Stimulated activated naive CD4-positive, alpha-beta T cell (primary cell): ENCODE data around the gene NUFIP1.
A peak's percentile ranks its signal among the peaks of the same experiment; 100 is the strongest.
"Not testable (repeated sequence)": the region's sequence is repeated elsewhere in the genome, so short reads cannot be mapped to it uniquely, and the experiment has no call there.

Source experiments
- DNase-seq, 6 experiments: peaks; one replicate each; lab custom pipeline; 2025; lab: John Stamatoyannopoulos, UW

Gene NUFIP1

DNA sequence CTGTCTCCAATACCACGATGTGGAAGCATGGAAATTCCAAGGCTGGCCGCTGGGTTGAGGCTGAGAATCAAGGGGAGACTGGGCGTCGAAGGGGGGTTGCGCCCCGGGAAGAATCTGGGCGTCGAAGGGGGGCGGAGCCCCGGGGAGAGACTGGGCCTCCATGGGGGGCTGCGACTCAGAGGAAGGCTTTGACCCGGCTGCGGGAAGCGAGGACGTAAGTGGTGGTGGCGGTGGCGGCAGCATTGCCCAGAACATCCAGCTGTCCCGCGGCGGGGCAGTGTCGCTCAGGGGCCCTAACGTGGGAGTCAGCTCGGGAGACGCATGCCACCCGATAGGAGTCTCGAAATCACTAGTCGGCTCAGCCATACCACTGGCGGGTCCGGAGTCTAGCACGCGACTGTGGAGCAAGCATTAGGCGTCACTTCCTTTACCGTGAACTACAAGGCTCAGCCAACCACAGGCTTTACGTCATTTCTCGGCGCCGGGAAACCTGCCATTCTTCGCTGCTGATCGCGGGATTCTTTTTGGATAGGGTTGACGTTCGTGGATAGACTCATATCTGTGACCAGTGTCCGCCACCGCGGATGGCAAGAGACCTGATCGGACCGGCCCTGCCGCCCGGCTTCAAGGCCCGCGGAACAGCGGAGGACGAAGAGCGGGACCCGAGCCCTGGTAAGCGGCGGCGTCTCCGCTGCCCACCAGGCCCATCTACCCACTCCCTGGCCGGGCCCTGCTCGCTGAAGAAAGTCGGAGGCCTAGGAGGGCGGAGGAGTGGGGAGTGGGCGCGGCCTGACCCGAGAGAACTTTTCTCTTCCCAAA is at the start of gene NUFIP1, which contains the start of gene GPALPP1:
Gene NUFIP1, minus strand, starts transcription at position 401 of the 819 bp plus-strand sequence. Its CDS starts 35 bp downstream, at position 366.
Gene GPALPP1, plus strand, starts transcription at position 468 of the 819 bp plus-strand sequence. Its CDS starts 117 bp downstream, at position 585.
- peak; percentile 80 to 92 (median 87) for DNase-seq

DNA sequence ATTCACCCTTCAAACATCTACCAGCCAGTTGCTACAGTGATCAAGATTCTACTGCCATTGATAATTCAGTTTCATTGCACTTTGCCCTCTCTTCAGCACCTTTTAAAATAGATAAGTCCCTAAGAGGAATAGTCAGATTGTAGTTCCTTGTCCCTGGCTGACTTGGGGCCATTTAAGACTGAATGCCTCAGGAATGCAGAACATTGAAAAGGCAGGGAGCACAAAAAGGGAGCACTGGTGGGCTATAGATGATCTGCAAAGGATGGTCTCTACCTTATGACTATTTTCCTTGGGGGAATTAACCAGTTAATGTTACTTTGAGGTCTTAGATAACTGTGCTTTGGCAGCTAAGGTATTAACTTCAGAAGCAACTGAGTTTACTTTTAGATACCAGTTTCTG is 46.9 kb upstream of the NUFIP1 start:
- DNase-seq, result no peak

DNA sequence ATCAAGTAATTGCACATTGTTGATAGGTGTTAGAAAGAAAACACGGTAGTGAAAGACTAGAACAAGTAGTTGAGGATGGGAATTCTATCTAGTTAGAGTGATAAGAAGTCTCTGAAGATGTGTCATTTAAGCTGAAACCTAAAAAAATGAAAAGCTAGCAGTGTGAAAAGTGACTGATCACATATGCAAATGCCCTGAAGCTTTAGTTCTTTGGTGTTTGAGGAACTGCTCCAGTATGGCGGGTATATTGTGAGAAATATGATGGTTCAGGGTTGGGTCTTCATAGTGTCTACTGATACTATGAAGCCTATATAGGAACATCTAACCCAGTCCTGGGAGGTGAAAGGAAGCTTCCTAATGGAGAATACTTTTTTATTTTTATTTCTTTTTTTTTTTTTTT is 45.1 kb upstream of the NUFIP1 start:
- no peak for DNase-seq

GRCh38 chr13:45024847-45025246 is 35.6 kb upstream of the NUFIP1 start:
- DNase-seq, result no peak

DNA sequence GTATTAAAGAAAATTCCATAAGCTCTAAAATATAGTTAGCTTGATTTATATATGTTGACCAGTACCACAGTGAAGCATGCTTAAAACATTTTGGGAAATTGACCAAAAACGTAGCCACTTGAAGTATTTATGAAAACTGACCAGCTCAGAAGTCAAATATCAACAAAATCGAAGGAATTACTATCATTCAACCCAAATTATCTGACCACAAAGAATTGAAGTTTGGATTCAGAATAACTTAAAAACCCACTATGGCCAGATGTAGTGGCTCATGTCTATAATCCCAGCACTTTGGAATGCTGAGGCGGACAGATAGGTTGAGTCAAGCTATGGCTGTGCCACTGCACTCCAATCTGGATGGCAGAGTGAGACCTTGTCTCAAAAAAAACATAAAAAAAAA is 32.0 kb upstream of the NUFIP1 start:
- DNase-seq, result no peak

- DNase-seq, result not testable (repeated sequence)
Measured at GRCh38 chr13:45019981-45020380, 30.7 kb upstream of the NUFIP1 start.

DNA sequence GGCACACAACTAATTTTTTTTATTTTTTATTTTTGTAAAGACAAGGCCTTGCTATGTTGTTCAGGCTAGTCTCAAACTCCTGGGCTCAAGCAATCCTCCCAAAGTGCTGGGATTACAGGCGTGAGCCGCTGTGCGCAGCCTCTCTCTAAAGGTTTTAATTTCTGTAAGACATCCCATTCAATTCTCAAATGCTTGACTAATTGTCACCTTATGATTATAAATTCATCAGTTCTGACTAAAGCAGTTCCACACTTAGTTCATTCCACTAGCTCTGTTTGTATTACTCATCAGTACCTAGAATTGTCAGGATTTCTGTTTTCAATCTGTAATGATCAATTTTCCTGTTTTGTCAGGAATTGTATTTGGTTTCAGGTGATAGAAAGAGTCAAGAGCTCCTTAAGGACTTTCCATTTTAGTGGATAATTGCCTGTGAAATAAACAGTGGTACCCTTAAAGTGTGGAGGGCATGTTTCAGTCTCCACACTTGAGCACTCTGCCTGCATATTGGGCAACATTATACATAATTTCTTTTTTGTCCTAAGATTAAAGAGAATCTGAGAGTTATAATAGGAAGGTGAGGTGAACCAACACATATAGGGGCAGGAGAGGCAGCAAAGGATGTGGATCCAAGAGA is 27.6 kb upstream of the NUFIP1 start:
- DNase-seq, result no peak

DNA sequence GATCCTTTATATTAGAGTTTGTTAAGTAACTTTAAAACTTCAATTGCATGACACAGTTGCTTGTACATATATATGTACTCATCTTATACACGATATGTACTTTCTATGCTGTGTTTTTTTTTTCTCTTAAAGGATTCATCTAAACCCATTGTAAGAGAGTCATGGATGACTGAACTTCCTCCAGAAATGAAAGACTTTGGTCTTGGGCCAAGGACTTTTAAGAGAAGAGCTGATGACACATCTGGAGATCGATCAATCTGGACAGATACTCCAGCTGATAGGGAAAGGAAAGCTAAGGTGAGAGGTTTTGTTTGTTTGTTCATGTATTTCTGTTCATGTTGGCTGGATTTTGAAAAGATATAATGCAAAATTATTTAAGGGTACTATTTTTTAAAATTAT is 26.0 kb upstream of the NUFIP1 start:
- no peak for DNase-seq

DNA sequence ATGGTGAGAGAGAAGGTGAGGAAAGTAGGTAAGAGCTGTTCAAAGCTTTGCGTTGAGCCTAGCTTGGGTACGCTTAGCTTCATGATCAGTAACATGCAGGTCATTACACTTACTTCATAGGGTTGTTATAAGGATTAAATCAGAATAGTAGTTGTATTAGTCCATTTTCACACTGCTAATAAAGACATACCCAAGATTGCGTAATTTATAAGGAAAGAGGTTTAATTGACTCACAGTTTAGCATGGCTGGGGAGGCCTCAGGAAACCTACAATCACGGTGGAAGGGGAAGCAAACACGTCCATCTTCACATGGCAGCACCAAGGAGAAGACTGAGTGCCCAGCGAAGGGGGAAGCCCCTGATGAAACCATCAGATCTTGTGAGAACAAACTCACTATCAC is 21.9 kb upstream of the NUFIP1 start:
- DNase-seq, result no peak

DNA sequence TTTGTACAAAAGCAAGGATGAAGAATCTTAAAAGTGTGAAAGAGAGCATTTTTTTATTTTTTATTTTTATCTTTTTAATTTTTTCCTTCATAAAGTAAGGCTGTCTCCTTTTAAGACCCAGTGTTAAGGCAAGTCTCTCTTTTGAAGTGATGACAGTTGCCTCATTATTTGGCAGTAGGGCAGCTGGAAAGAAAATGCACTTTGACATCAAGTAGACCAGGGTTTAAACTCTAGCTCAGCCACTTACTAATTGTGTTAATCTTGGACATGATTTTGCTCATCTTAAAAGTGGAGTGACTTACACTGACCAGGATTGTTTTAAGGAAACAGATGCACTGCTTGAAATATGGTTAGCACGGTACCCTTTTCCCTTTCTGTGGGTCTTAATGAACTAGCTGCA is 18.6 kb upstream of the NUFIP1 start:
- DNase-seq, result no peak

GRCh38 chr13:45007225-45007624 is 18.0 kb upstream of the NUFIP1 start:
- no peak for DNase-seq

DNA sequence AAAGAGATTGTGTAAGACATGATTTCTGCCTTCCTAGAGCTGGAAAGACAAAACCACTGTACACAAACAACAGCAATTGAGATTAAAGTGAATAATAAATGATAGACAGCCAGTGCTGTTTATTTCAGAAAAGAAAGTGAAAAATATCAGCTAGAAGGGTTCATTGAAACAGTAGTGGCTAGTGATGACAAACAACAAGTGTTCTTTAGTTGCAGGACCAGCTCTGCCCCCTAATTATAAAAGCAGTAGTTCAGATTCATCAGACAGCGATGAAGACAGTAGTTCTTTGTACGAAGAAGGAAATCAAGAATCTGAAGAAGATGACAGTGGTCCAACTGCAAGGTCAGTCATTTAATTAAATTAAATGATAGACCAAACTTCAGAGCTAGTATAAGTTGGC is 14.8 kb upstream of the NUFIP1 start:
- no peak for DNase-seq

DNA sequence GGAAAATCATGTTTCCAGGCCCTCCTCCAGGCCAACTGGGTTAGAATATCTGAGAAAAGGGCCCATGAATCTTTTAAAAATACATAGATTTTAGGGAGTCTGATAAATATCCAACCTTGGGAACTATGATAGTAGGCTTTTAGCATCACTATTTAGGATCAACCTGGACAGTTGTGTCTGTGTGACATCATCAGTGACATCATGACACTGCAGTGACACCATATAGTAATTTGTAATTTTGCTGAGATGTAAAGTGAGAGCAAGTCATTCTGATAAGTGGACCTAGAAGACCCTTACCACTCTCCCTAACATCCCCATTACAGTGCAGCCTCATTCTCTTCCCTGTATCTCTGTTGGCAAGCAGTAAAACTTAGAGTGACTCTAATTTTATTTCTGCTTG is 14.1 kb upstream of the NUFIP1 start:
- no peak for DNase-seq

GRCh38 chr13:44989941-44990340 is 670 bp upstream of the NUFIP1 start:
- DNase-seq, result peak in 2 of 6 experiments; percentile 7 to 31

GRCh38 chr13:44978328-44978727 is 10.9 kb downstream of the NUFIP1 start:
- DNase-seq, result no peak

DNA sequence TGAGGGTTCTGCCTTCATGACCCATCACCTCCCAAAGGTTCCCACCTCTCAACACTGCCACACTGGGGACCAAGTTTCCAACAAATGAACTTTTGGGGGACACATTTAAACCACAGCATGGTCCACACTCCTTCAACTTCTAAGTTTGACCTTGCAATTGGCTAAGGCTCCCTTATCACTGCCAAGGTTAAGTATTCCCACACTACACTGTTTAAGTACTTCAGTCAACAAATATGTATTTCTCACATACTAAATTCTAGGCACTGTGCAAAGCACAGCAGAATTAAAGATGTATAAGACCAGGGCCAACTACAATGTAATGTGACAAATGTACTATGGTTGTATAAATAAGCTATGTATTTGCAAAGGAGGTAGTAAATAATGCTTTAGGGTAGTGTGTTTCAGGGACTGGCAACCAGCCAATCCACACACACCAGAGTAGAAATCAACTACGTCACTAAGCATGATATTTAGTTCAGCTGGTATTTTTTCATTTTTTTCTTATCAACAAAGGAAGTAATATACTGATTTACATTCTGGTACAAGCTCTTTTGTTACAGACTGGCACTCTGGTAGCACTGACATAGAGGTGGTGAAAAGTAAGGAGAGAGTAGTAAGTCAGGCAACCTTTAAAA is 12.2 kb downstream of the NUFIP1 start:
- DNase-seq, result no peak

DNA sequence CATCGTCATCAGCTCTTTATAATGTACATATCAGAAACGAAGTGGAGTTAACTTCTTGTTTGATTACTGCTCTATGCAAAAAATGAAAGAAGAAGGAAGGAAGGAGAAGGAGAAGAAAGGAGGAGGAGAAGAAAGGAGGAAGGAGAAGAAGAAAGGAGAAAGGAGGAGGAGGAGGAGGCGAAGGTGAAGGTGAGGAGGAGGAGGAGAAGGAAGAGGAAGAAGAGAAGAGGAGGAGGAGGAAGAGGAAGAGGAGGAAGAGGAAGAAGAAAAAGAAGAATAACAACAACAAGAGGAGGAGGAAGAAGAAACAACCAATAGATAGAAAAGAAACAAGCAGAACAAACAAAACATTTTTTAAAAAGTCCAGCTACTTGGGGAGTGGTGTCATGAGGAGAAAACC is 13.1 kb downstream of the NUFIP1 start:
- no peak for DNase-seq

GRCh38 chr13:44974056-44974793 is 15.0 kb downstream of the NUFIP1 start:
- DNase-seq, result no peak

- peak in 1 of 6 experiments; percentile 19 for DNase-seq
Measured at GRCh38 chr13:44972956-44973581, 16.2 kb downstream of the NUFIP1 start.

- no peak for DNase-seq
Measured at GRCh38 chr13:44971656-44972595, 17.3 kb downstream of the NUFIP1 start.
